NCI-H1436 treated with DMSO at 0.1 percent for 48 hours (cell line): ENCODE results near the gene OSBPL6.

Experiments used
- DNase-seq: peaks from one replicate; lab custom pipeline; 2025; lab: John Stamatoyannopoulos, UW

The OSBPL6 gene

DNA sequence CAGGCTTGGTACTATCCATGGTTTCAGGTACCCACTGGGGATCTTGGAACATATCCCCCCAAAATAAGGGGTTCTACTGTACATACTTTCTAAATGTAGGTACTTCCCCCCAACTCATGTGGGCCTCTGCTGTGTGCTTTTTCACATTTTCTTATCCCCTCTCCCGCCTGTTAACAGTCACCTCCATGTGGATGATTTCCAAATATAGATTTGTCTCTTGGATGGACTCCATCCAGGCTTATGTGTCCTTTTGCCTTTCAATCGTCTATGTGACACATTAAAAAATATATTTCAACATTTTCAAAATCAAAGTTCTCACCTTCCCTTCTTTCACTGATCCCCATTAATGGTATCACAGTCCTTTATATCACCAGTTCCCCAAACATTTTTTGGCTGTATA lies 44.4 kb downstream of the OSBPL6 start:
- no peak for DNase-seq

DNA sequence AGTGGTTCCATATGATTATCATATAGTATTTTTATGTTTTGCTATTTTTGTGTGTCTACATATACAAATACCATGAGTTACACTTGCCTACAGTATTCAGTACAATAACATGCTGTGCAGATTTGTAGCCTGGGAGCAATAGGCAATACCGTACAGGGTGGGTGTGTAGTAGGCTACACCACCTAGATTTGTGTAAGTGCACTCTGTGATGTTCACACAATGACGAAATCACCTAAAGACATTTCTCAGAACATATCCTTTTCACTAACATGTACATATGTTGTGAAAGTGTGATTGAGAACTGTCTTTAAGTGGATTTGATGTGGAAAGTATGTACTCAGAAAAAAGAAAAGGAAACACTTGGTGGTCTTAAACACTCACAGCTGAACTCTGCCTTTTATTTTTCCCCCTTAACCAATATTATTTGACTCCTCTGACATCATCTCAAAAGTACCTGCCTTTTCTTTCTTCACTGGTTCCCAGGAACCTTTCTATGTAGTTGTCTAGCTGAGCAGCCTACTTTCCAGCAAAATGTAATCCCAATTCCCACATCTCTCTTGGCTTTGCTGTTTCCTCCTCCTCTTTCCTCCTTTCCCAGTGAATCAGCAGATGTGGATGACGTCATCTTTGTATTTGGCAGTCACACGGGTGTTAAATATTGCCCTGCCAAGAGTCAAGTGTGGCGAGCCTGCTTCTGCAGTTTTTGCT lies 47.7 kb downstream of the OSBPL6 start:
- DNase-seq = no peak

DNA sequence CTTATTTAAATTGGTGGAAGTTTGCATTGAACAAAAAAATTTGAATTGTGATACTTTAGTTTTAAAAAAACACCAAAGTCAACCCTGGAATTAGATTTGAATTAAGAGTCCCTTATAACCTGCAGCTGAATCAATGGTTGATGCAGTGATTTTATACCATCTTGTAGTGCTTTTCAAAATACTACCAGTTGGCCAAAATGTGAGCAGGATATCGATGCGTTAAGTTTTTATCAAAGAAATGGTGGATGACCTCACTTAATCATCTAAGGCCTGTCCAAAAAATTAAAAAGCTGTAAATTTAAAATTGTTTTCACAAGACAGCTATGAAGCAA lies 48.2 kb downstream of the OSBPL6 start:
- no peak for DNase-seq

DNA sequence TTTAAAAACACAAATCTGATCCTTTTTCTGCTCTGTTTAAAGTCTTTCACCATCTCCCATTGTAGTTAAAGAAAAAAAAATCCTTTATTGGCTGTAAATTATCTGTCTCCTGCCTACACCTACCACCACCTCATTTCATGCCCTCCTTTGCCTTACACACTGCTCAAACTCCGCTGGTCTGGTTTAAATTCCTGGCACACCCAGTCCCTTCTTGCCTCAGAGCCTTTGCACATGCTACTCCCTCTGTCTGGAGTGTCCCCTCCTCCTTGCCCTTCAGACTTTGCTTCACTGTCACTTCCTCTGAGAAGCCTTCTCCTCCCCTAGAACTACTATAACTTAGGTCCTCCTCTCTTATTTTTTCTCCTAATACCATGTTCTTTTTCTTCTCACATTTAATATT lies 49.6 kb downstream of the OSBPL6 start:
- DNase-seq = no peak

DNA sequence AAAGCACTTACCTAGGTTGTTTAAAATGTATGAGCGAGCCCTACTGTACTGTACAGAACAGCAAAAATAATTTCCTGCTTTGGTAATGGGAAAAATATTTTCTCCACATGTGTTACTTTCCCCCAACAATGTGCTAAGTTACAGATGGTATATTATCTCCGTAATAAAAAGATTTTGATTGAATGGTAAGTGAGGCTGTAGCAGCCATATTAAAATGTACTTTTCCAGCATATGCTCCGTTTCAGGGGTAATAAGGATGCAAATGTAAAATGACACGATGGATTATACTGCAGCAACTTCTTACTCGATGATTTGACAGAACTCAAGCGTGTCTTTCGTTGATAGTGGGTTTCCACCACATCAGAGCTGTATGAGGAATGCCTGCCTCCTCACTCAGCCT lies 50.5 kb downstream of the OSBPL6 start:
- DNase-seq = no peak

DNA sequence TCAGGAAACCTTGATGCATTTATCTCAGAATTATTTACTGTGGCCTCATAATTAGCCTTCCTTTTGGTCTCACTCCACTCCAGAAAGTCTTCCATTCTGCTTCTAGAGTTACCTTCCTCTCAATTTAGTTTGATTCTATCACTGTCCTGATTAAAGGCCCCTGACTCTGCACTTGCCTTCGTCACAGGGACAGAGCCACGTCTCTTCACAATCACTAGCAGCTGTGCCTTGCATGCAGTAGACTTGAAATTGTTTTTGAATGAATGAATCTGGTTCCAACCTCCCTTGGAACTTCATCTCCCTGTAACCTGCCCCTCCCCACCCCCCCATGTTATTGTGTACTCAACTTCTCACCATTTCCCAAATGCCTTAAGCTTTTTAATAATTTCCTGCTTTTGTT lies 52.4 kb downstream of the OSBPL6 start:
- no peak for DNase-seq

DNA sequence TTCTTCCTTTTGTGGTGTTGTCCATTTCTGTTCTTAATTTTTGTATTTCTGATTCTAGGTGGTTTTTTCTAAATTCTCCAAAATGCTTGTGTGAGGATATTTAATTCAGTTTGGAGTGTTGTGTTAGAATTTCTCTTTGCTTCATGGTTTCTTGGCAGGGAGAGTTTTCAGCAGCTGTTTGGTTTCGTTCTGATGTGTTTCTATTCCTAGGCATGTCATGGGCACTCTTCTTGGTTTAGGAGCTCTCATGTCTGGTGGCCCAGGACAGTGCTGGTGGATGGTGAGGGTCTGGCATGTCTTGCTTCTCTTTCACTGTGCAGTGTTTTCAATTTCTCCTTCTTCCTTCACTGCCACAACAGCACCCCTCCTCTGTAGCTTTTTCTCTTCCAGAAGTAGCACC lies 52.9 kb downstream of the OSBPL6 start:
- no peak for DNase-seq

DNA sequence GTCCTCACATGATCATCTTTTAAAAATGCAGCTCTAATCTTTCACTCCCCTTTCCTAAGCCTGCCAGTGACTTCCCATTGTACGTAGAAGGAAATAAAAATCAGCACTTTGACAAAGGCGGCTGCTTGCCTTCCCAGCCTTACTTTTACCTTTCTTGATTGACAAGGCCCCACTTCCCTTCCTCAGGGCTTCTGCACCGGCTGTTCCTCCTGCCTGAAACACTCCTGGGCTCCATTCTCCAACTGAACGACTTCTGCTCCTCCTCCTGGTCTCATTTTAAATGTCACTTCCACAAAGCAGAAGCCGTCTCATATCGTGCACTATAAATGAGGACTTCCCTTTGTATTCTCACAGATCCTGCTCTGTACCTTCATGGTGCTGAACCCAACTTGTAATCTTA lies 56.1 kb downstream of the OSBPL6 start:
- DNase-seq = no peak

DNA sequence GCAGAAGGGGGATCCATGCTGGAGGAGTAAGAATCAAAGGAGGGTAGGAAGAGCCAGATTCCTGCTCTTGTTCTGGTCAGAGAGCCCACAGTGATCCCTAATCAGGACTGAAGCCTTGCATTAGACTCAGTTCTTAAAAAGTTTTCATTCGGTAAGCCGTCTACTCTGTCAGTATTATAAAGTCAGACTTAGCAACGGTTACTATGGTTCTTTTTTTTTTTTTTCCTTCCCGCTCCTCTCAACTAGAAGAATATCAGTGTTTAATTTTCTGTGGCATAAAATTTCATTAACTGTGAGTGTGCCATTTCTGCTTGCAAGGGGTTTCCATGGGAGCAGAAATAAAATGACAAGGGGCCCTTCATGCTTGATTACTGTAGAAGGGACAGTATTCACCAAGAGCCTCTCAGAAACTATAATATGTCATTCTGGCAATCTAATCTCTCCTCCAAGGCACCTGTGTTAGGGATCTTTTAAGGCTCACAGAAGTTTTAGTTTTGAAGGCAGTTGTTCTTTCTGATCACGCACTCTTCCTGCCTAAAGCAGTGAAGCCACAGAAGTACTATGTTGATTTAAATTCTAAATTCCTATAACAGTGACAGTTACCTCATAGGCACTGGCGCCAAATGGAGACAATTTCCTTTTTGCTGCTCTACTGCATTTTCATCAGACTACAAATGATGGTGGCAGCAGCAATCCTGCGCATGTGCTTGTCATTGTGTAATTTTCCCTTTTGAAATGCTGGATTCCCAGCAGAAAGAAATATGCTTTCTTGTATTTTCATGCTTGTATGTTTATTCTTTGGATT lies 57.0 kb downstream of the OSBPL6 start:
- no peak for DNase-seq

DNA sequence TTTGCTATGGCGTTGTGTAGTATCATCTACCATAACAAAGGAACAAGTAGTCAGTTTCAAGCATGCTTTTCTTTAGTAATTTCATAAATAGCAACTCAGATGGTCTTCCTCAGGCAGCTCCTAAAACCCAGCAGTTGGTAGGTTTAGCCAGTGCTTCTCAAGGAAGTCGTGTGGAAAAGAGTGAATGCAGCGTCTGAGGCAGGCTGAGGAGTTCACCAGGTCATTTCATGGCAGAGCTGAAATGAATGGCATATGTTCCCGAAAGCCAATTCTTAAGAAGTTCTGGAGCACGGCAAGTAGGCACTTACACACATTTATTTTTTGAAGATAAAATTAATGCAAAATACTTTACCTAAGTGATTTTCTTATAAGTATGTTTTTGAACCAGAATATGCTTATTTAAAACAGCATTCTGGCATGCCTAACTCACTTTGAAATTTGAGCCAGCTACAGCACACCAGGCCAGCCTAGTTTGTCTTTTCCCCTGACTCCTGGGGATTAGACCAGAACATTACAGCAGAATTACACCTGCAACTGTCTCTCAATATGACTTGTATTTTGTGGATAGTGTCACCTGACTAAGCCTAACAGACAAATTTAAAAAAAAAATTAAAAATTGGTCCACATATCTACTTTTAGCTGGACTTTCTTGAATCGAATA lies 62.2 kb downstream of the OSBPL6 start:
- DNase-seq = no peak

DNA sequence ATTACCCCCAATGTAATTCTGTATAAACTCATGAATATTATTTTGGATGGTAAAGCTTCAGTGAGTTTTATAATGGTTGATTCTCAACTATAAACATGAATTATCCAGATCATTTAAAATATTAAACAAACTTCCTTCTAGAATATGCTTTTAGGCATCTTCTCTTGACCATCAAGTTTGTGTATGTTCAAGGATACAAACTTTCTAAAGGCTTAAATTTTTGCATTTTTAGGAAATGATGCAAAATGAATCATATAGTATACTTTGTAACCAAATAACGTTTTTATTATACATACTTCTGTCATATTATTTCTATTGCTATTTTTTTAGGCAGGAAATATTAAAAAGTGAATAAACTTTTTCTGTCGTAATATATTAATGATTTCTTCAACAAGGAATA lies 62.8 kb downstream of the OSBPL6 start:
- DNase-seq = no peak

DNA sequence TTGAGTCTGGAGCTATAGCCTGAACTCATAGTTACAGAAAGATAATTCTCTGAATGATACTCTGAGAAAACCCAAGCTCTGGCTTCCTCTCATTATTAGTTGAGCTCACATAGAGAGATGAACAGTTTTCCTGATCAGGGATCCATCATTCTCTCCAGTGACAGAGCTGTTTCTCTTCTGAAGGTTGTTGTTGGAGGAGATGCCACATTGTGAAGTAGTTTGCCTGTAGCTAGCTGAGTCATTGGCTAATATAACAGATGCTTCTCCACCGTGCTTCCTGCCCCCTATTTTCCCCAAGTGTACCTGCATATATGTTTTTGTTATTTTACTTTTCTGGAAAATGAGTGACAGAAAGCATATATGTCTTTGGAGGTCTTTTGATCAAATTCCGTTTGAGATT lies 64.6 kb downstream of the OSBPL6 start:
- DNase-seq = no peak

DNA sequence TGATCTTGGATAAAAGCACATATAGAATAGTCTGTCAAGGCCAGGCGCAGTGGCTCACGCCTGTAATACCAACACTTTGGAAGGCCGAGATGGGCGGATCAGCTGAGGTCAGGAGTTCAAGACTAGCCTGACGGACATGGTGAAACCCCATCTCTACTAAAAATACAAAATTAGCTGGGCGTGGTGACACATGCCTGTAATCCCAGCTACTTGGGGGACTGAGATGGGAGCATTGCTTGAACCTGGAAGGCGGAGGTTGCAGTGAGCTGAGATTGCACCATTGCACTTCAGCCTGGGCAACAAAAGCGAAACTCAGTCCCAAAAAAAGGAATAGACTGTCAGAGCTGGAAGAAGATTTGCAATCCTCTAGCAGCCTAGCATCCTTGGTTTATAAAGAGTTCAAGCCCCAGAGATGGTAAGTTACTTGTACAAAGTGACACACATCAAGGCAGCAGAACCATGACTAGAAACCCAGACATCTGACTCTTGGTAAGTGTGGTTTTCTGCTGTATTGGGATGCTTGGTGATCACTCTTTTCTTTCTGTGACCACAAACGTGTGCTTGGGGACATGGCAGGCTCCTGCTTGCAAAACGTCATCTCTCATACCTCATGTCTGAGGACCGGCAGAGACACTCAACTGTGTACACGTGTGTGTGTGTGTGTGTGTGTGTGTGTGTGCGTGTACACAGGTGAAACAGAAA lies 69.0 kb downstream of the OSBPL6 start:
- no peak for DNase-seq

DNA sequence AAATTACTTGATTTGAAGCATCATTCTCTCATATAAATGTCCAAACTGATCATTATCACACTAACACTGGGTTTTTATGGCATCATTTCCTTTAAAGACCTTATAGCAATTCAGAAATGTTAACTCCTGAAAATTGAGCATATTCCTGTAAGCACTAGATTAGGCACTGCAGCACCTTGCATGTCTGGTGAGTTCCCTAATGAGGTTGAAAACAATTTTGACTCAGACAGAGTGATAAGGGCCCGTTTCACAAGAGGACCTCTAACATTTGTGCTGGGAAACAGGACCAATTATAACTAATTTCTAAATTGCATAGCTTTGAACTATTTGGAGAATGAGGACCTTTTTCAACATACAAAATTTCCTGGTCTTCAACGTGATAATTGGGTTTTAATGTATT lies 69.9 kb downstream of the OSBPL6 start:
- DNase-seq = no peak

DNA sequence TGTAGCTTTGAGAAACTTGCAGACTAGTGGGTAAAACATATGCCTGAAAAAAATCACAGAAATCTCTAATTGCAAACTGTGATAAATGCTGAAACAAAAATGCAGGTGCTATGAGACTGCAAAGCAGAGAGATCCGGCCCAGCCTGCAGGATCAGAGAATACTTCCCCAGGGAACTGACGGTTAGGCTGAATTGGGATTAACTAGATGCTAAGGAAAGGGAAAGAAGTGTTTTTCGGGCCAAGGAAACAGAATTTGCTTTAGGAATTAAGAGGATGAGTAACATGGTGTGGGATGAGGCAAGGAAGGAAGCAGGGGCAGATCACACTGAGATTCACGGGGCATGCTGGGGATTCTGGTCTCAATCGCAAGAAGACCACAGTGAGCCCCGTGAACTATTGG lies 71.5 kb downstream of the OSBPL6 start:
- no peak for DNase-seq

DNA sequence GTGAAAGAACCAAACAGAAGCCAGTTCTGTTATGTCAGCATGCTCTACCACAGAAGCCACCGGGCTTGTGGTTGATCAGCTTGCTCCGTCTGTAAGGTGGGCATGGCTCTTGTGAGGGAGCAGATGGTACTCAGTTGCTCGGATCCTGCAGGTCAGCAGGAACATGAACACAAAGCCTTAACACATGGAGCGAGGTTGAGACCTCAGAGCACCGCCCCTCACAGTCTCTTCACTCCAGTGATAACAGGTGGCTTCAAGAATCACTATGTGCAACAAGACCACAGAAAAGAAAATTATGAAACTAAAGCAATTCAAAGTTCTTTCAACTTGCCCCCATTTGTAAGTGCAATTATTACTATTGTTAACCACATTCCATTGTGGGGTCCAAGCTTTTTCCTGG lies 72.1 kb downstream of the OSBPL6 start:
- no peak for DNase-seq

DNA sequence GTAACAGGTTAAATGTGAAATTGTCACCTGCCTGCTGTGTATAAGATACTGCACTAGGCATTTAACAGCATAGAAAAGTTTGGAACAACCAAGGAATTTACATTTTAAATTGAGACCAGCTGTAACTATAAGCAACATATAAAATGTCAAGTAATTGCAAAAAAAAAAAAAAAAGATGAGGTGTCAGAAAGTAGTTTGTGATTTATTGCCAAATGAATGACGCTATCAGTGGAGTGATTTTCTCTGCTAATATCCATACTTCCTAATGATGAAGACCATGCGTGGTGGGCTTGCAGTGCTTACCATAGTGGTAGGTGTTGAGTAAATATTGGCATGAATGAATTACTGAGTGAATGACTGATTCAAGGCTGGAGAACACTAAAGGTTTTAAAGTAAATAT lies 73.3 kb downstream of the OSBPL6 start:
- no peak for DNase-seq

DNA sequence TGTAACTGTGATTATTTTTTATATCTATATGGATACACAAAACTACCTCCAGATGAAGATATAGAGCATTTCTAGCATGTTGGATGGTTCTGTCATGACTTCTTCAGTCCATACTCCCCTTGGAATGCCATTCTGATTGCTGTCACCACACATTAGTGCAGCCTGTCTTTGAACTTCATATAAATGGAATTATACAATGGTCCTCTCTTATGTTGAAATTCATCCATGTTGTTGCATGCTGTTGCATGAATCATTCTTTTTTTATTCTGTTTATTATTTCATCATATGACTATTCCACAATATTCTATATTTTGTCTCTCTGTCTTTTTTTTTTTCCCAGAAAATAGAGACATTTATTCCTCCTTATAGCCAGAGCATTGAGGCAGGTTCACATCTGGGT lies 74.1 kb downstream of the OSBPL6 start:
- DNase-seq = no peak

DNA sequence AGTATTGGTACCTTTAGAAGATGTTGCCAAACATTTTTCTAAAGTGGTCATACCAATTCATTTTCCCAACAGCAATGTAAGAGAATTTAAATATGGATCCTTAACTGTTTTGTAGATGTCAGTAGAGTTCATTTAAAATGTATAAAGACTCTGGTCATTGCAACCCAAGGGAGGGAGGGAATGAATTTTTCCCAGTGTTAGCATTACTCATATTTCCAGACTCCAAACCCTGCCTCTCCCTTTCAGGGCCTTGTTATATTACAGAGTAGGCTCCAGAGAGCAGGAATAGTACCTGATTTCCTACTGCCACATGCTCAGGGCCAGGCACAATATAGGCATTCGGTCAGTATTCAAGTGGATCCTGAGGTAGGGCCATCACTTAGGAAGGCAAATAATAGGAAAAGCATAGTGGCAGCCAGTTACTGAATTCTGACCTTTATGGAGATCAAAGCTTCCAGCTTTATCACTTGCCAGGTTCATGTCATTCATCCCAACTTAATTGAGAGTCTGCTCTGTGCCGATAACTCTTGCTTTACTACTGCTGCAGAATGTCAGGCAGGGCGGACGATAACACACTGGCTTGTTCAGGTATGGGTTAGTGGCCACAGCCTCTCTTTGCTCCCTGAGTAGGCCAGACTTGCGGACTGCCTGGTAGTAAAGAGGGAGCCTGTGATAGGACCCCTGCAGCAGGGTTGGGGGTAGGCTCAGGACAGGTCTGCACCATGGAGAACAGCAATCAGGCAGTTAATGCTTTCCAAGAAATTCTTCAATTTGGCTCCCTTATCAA lies 75.3 kb downstream of the OSBPL6 start:
- no peak for DNase-seq

DNA sequence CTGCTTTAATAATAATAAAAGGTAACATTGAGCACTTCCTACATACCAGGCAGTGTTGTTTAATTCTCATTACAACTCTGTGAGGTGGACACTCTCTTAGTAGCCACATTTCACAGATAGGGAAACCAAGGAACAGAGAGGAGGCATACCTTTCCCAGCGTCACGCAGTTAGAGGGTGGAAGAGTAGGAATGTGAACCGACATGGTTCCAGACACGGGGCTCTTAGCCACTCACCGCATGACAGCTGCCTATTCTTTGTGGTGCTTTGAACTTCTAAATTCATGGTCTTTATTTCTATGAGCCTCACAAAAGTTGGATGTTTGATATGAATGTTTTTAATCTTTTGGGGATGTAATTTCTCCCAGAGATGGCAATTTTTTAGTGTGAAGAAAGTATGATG lies 76.0 kb downstream of the OSBPL6 start:
- DNase-seq = no peak

DNA sequence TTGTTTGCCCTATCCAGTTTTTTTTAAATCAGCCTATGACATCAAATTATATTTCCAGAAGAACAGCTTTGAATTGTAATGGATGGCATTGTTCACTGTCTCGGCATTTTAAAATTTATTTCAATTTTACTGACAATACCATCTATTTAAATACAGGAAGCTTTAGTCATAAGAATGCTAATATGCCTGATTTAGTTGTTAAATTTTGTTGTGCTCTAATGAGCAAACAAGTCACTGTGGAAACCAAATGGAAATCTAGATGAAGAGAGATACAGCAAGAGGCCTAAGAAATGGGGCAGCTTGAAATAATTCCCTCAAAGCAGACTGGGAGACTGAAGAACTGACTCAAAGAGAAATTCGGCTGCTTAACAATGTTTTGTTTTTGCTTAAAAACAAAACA lies 76.8 kb downstream of the OSBPL6 start:
- no peak for DNase-seq
